ENCODE measurements around the gene FGF18.
A peak's percentile ranks its signal among the peaks of the same experiment; 100 is the strongest.

DNA sequence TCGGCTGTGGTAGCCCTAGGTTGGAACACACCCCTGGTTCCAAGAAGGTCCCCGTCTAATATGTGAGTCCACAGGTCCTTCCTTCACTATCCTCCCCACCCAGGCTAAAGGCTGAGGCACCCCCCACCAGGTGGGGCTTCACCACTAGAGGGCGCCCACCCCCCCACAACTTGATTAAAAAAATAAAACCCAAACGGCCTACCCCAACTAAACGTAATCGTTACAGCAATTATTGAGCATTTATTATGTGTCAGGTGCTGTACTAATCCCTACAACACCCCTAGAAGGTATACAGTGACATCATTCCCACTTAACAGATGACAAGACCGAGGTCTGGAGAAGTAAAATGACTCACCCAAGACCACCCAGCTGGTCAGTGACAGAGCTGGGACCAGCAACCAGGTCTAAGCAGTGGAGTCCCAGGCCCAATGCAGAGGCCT lies 65.0 kb downstream of the FGF18 start:
- TF ChIP-seq, protein P1, sequence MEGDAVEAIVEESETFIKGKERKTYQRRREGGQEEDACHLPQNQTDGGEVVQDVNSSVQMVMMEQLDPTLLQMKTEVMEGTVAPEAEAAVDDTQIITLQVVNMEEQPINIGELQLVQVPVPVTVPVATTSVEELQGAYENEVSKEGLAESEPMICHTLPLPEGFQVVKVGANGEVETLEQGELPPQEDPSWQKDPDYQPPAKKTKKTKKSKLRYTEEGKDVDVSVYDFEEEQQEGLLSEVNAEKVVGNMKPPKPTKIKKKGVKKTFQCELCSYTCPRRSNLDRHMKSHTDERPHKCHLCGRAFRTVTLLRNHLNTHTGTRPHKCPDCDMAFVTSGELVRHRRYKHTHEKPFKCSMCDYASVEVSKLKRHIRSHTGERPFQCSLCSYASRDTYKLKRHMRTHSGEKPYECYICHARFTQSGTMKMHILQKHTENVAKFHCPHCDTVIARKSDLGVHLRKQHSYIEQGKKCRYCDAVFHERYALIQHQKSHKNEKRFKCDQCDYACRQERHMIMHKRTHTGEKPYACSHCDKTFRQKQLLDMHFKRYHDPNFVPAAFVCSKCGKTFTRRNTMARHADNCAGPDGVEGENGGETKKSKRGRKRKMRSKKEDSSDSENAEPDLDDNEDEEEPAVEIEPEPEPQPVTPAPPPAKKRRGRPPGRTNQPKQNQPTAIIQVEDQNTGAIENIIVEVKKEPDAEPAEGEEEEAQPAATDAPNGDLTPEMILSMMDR (IDR thresholded peaks at IDR 0.05): peak in 1 of 3 donors; percentile 30
- TF ChIP-seq EP300 (IDR thresholded peaks at IDR 0.05) (no peak), POLR2A (IDR thresholded peaks at IDR 0.05) (no peak)
